Measurements from ENCODE around the gene SEPTIN12.

DNA sequence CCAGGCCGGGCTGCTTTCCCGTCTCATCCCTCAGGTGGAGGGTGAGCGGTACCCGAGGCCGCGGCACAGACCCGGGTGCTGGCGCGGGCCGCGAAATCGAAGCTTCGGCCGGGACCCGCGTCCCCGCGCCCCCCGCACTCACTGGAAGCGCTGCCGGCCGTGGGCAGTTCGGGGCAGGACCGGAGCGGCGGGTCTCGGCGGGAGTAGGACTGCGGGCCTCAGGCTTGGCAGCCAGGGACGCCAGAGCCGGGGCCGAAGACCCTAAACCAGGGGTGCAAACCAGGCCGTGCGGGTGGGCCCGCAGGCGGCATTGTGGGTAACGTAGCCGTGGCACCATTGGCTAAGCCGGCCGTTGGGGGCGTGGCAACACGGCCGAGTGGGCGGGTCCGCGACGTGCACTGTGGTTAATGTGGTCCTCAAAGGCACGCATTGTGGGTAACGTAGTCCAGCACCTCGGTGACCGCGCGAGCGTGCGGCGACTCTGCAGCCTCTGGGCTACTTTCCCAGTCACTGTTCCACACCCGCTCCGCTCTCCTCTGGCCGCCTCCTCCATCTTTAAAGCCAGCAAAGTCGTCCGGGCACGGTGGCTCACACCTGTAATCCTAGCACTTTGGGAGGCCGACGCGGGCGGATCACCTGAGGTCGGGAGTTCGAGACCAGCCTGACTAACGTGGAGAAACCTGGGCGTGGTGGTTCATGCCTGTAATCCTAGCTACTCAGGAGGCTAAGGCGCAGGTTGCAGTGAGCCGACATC is 21.1 kb downstream of the SEPTIN12 start, which contains the start of gene ZNF500:
- TF ChIP-seq, protein P1, sequence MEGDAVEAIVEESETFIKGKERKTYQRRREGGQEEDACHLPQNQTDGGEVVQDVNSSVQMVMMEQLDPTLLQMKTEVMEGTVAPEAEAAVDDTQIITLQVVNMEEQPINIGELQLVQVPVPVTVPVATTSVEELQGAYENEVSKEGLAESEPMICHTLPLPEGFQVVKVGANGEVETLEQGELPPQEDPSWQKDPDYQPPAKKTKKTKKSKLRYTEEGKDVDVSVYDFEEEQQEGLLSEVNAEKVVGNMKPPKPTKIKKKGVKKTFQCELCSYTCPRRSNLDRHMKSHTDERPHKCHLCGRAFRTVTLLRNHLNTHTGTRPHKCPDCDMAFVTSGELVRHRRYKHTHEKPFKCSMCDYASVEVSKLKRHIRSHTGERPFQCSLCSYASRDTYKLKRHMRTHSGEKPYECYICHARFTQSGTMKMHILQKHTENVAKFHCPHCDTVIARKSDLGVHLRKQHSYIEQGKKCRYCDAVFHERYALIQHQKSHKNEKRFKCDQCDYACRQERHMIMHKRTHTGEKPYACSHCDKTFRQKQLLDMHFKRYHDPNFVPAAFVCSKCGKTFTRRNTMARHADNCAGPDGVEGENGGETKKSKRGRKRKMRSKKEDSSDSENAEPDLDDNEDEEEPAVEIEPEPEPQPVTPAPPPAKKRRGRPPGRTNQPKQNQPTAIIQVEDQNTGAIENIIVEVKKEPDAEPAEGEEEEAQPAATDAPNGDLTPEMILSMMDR (IDR thresholded peaks at IDR 0.05): peak in 1 of 4 experiments; percentile 15
- TF ChIP-seq POLR2A (IDR thresholded peaks at IDR 0.05) (peak; percentile 39 to 46), EP300 (IDR thresholded peaks at IDR 0.05) (no peak), POLR2AphosphoS5 (IDR thresholded peaks at IDR 0.05) (peak; percentile 61)
